A549 (cell line): Measurements from ENCODE around the gene ANO8.

Experiments
- CBX8 ChIP-seq: fragments of 200-600 bp; sonication (generic); IDR thresholded peaks from 2 replicates; pipeline ENCODE4 v1.6.1; 2016
- CEBPB ChIP-seq, 2 experiments: fragments of >200 bp in 1 of 2; sonication (Bioruptor Twin) in 1 of 2; formaldehyde crosslinking in 1 of 2; IDR thresholded peaks; 2 replicates each; pipeline ENCODE4 v1.6.1; 2012 to 2016
- HDAC2 ChIP-seq: fragments of 200-600 bp; sonication (generic); IDR thresholded peaks from 2 replicates; pipeline ENCODE4 v1.6.1; 2016
- HOXA7 ChIP-seq: fragments of 250-450 bp; sonication (Bioruptor Pico); IDR thresholded peaks from 2 replicates; pipeline ENCODE4 v1.5.0; 2020; ENCODE audit warnings: mild to moderate bottlenecking, moderate library complexity
- KDM1A ChIP-seq: fragments of 200-600 bp; sonication (generic); IDR thresholded peaks from 2 replicates; pipeline ENCODE4 v1.6.1; 2016; ENCODE audit warnings: low read depth, mild to moderate bottlenecking
- NFE2L2 ChIP-seq: fragments of 150-350 bp; conservative IDR thresholded peaks from 2 replicates; pipeline ENCODE4 v1.6.1; 2014; ENCODE audit warnings: low read length
- PHF8 ChIP-seq: fragments of 200-600 bp; sonication (generic); IDR thresholded peaks from 2 replicates; pipeline ENCODE4 v1.6.1; 2016; ENCODE audit warnings: low read depth, mild to moderate bottlenecking, antibody characterized with exemption, moderate library complexity, borderline replicate concordance
- RAD21 ChIP-seq, 2 experiments: fragments of >200 bp in 1 of 2; sonication (Bioruptor Twin) in 1 of 2; formaldehyde crosslinking in 1 of 2; IDR thresholded peaks in 1 of 2; conservative IDR thresholded peaks in 1 of 2; 2 replicates in 1 of 2; 3 replicates in 1 of 2; pipeline ENCODE4 v1.6.1; 2012 to 2018; ENCODE audit warnings: inconsistent platforms in 1 of 2
- TP53 ChIP-seq: fragments of 250-450 bp; sonication (Bioruptor Pico); IDR thresholded peaks from 2 replicates; pipeline ENCODE4 v1.5.0; 2021; ENCODE audit warnings: mild to moderate bottlenecking, moderate library complexity
- TF ChIP-seq, protein P1 (sequence below): fragments of >200 bp; sonication (Bioruptor Twin); formaldehyde crosslinking; IDR thresholded peaks from 3 replicates; pipeline ENCODE4 v1.5.1; 2016
- TF ChIP-seq, protein P2 (sequence below): fragments of 200-600 bp; sonication (generic); IDR thresholded peaks from 2 replicates; pipeline ENCODE4 v1.6.1; 2016; ENCODE audit warnings: antibody characterized with exemption, mild to moderate bottlenecking, moderate library complexity
- TF ChIP-seq, protein P3 (sequence below): fragments of 450-650 bp; IDR thresholded peaks from 2 replicates; pipeline ENCODE4 v1.6.1; 2014; ENCODE audit warnings: antibody characterized with exemption

DNA sequence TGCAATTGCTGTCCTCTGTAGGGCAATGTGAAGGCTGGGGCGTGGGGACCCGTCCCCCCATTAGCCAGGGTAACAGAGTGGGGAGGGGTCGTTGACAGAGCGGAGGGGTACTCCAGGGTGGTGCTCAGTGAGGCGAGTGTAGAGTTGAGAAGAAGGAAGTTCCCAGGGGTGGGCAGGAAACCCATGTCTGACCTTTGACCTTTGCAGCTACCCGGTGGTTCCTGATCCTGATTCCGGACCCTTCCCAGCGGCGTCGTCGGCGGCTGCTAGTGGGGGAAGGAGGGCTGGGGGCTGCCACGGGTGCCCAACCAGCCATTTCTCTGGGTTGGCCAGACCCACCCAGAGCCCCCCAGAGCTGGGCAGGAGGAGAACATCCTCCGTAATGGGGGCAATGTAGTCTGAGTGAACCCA lies 44.6 kb upstream of the ANO8 start:
- TF ChIP-seq, protein P1, sequence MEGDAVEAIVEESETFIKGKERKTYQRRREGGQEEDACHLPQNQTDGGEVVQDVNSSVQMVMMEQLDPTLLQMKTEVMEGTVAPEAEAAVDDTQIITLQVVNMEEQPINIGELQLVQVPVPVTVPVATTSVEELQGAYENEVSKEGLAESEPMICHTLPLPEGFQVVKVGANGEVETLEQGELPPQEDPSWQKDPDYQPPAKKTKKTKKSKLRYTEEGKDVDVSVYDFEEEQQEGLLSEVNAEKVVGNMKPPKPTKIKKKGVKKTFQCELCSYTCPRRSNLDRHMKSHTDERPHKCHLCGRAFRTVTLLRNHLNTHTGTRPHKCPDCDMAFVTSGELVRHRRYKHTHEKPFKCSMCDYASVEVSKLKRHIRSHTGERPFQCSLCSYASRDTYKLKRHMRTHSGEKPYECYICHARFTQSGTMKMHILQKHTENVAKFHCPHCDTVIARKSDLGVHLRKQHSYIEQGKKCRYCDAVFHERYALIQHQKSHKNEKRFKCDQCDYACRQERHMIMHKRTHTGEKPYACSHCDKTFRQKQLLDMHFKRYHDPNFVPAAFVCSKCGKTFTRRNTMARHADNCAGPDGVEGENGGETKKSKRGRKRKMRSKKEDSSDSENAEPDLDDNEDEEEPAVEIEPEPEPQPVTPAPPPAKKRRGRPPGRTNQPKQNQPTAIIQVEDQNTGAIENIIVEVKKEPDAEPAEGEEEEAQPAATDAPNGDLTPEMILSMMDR = no peak
- TF ChIP-seq, protein P2, sequence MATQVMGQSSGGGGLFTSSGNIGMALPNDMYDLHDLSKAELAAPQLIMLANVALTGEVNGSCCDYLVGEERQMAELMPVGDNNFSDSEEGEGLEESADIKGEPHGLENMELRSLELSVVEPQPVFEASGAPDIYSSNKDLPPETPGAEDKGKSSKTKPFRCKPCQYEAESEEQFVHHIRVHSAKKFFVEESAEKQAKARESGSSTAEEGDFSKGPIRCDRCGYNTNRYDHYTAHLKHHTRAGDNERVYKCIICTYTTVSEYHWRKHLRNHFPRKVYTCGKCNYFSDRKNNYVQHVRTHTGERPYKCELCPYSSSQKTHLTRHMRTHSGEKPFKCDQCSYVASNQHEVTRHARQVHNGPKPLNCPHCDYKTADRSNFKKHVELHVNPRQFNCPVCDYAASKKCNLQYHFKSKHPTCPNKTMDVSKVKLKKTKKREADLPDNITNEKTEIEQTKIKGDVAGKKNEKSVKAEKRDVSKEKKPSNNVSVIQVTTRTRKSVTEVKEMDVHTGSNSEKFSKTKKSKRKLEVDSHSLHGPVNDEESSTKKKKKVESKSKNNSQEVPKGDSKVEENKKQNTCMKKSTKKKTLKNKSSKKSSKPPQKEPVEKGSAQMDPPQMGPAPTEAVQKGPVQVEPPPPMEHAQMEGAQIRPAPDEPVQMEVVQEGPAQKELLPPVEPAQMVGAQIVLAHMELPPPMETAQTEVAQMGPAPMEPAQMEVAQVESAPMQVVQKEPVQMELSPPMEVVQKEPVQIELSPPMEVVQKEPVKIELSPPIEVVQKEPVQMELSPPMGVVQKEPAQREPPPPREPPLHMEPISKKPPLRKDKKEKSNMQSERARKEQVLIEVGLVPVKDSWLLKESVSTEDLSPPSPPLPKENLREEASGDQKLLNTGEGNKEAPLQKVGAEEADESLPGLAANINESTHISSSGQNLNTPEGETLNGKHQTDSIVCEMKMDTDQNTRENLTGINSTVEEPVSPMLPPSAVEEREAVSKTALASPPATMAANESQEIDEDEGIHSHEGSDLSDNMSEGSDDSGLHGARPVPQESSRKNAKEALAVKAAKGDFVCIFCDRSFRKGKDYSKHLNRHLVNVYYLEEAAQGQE = no peak
- no peak for TF ChIP-seq KDM1A
- TF ChIP-seq HDAC2 = no peak
- no peak for TF ChIP-seq RAD21 (conservative IDR thresholded peaks at IDR 0.05 in 1 of 2, IDR thresholded peaks at IDR 0.05 in 1 of 2)
- no peak for TF ChIP-seq CBX8
- no peak for TF ChIP-seq NFE2L2
- TF ChIP-seq TP53 (CRISPR knock-in tag) = no peak
- TF ChIP-seq, protein P3, sequence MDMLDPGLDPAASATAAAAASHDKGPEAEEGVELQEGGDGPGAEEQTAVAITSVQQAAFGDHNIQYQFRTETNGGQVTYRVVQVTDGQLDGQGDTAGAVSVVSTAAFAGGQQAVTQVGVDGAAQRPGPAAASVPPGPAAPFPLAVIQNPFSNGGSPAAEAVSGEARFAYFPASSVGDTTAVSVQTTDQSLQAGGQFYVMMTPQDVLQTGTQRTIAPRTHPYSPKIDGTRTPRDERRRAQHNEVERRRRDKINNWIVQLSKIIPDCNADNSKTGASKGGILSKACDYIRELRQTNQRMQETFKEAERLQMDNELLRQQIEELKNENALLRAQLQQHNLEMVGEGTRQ = no peak
- TF ChIP-seq PHF8 = no peak
- no peak for TF ChIP-seq HOXA7 (CRISPR knock-in tag)
- TF ChIP-seq CEBPB (IDR thresholded peaks at IDR 0.05) = no peak
